HG03060 (cell line): Measurements from ENCODE around the gene OTOP2.
"Not testable (repeated sequence)": the region's sequence is repeated elsewhere in the genome, so short reads cannot be mapped to it uniquely, and the experiment has no call there.

Experiments
- ATAC-seq: cut with Tn5 transposase; IDR thresholded peaks from one replicate; pipeline ENCODE4 v1.9.1; 2021; ENCODE audit warnings: low read depth, moderate number of reproducible peaks; ENCODE audit not compliant: unreplicated experiment

OTOP2 gene

GRCh38 chr17:74969501-74969900, 45.4 kb downstream of the OTOP2 start:
- ATAC-seq = not testable (repeated sequence)

DNA sequence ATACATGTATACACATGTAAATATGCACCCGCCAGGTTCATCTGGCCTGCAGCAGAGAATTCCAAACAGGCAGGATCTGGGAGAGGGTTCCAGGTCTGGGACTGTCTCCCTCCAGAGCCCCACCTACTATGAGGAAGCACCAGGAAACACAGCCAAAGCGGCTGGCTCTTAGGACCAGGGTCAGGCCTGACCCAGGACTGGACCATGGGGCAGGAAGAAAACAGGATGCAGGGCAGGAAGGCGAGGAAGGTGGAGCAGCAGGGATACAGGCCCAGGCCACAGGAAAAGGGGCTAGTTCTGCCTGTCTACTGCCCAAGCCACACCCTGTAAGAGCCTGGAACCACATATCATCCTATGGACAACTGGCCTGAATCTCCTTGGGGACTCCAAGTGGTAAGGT, 46.3 kb downstream of the OTOP2 start:
- ATAC-seq = no peak

DNA sequence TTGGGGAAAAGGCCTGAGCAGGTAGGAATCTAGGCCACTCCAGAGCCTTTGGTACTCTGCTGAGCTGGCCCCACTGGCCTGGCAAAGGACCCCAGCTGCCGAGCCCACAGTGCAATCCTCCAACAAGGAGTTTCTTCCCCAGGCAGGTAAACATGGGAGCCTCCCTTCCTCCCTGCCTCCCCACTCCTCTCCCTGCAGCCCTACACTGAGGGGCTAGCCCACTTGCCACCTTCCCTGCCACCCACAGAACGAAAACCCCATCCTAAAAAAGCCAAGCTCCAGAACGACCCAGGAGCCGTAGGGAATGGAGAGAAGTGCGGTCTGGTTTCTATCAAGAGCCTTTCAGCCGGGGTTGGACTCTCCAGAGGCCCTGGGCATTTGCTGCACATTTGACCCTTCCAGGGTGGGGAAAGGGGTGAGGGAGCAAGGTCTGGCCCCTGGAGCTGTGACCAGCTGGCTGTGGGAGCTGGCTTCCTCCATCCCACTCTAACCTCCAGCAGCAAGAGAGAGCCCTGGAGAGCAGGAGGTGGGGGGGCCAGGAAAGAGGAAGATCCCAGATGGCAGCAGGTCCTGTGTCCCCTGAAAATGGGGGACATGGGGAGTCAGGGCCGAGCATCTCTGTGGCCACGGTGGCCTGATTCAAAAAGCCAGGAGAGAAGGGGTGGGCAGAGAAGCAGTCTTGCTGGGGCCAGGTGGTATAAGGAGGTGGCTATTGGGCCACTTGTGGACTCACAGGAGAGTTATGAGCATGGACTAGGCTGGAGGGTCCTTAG, 47.2 kb downstream of the OTOP2 start:
- no peak for ATAC-seq

GRCh38 chr17:74971842-74972106, 47.7 kb downstream of the OTOP2 start:
- no peak for ATAC-seq

- no peak for ATAC-seq
Observed at GRCh38 chr17:74972107-74972972, 48.3 kb downstream of the OTOP2 start, which contains the start of gene HID1. Gene HID1, minus strand, starts transcription at chr17:74972759. Its CDS starts 103 bp downstream, at chr17:74972656.

- no peak for ATAC-seq
Observed at GRCh38 chr17:74972973-74973328, 48.9 kb downstream of the OTOP2 start.

- ATAC-seq = no peak
Observed at GRCh38 chr17:74975943-74976342, 51.9 kb downstream of the OTOP2 start.

DNA sequence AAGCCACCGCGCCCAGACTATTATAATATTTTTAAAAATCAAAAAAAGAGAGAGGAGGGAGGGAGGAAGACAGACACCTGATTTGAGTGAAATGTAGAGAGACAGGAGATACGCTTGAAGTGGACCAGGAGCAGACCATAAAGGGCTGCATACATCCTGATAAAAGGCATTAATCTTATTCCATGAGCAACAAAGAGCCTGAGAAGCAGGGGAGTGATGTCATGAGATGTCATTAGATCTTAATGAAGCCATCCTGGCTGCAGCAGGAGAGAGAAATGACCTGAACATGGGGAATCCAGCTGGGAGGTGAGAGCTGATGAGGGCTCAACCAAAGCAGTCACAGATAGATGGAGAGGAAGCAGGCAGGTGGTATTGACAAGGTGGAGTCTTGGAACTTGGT, 53.7 kb downstream of the OTOP2 start:
- no peak for ATAC-seq

DNA sequence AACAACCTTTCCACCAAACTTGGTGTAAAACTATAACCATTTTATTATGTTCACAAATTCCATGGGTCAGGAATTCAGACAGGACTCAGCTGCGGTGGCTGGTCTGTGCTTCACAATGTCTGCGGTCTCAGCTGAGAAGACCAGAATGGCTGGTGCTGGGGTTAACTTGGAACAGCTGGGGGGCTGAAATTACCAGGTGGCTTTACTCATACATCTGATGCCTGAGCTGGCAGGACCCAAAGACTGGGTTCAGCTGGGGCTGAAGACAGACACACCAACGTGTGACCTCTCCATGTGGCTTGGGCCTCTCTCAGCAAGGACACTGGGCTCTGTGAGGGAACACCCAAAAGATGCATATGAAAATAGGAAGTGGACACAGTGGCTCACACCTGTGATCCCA, 54.2 kb downstream of the OTOP2 start:
- ATAC-seq = no peak

DNA sequence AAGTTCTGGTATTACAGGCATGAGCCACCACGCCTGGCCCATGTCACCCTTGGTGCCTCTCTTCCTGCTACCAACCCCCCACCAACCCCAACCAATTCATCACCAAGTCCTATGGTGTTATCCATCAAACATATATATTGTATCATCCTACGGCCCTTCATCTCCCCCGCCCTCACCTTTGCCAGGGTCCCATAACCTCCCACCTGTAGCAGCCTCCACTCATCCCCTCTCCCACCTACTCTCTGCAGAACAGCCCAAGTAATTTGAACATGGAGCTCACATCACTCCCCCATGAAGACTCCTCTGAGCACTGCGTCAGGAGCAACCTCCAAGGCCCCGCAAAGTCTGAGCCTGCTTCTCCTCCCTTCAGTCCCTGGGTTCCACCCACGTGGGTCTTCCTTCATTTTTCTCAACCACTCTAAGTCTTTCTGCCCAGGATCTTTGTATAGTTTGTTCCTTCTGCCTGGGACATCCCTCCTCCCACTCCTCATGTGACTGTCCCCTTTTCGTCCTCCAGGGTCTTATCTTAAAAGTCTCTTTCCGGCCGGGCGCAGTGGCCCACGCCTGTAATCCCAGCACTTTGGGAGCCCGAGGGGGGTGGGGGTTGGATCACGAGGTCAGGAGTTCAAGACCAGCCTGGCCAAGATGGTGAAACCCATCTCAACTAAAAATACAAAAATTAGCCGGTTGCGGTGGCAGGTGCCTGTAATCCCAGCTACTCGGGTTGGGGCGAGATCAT, 55.5 kb downstream of the OTOP2 start:
- ATAC-seq = no peak

DNA sequence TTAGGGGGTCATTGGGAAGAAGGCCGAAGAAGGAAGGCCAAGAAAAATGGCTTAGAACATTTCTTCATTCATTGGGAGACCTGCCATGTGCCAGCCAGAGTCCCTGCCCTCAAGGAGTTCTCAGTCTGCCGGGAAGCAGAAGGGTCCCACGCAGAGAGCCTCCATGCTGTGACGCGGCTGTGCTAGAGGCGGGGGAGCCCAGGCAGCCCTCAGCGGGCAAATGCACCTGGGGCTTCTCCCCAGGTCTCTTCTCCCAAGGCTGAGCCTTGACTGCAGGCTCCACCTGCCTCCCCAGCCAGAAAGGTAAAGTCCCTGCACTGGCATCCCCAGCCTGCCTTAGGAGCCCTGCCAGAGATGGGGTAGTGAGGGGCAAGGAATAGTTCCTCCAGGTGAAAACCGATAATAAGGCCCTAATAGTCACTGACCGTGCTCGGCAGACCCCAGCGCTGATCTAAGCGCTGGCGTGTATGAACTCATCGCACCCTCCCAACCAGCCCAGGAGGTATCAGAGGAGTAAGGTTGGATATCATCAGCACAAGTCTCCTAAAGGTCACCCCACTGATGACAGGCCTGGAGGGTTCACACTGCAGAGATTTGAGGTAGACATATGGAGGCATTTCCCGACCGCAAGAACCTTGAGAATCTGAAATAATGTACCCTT, 57.4 kb downstream of the OTOP2 start:
- no peak for ATAC-seq

- no peak for ATAC-seq
Observed at GRCh38 chr17:74981979-74982662, 58.0 kb downstream of the OTOP2 start.

DNA sequence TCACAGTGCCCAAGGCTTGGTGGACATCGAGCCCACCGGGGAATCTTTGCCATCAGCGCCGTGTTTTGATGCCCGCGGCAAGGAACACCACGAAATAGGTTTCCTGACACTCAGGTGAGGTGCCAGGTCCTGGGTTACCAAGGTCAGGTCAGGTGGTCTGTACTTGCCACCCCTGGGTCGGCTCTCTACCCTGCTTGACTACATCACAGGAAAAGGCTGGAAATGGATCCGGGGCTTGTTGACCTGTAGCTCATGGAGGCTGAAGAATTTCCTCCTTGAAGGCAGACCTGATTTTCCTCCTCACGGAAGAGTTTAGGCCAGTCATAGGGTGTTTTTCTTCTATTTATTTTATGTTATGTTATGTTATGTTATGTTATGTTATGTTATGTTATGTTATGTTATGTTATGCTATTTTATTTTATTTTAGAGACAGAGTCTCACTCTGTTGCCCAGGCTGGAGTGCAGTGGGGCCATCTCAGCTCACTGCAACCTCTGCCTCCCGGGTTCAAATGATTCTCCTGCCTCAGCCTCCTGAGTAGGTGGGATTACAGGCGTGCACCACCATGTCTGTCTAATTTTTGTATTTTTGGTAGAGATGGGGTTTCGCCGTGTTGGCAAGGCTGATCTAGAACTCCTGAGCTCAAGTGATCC, 58.7 kb downstream of the OTOP2 start:
- not testable (repeated sequence) for ATAC-seq
